ENCODE results near the gene MBNL2.

MBNL2 gene

DNA sequence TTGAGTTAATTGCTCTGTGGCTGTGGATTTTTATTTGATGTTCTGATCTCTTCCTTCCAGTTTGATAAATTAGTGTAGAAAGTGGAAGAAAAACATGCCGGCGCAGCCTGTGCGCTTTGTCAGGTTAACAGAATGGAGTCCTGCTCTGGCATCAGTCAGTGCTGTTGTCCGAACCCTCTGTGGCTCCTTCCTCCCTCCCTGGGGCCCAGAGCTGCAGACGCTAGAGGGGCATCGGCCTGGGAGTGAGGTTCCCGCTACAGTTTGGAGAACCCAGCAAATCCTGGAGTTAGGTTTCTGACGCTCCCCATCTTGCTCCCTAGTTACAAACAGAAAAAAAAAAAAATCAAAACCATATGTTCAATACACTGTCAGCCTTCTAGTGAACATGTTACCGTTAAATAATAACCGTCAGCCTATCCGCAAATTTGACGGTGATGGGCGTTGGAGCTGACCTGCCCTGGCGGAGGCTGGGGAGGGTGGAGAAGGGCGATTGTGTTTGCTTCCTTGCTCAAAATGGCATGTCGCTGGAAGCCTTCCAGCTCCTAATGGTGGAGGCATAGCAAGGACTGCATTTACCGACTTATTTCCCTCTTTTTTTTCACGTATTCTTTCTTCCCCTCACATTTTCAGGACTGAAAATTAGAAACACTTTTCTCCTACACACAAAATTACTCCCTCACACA lies 13.6 kb downstream of the MBNL2 start:
- Histone ChIP-seq H3K27me3 (replicated peaks) (no peaks in the 10 kb centered on the region), H3K36me3 (replicated peaks) (peaks cover 5% of the 10 kb centered on the region), H3K4me3 (ENCODE audit: low read depth, low read length) (no peak overlapping the region), H3K27ac (no peak overlapping the region)
- in situ Hi-C loops (cut with HindIII; ENCODE audit: low pct_ligation_motif_present, low sequenced_read_pairs): no loop called here
- no peak for DNase-seq
- no peak for TF ChIP-seq CTCF (IDR thresholded peaks at IDR 0.05; ENCODE audit: low read depth, low read length, missing control alignments)

DNA sequence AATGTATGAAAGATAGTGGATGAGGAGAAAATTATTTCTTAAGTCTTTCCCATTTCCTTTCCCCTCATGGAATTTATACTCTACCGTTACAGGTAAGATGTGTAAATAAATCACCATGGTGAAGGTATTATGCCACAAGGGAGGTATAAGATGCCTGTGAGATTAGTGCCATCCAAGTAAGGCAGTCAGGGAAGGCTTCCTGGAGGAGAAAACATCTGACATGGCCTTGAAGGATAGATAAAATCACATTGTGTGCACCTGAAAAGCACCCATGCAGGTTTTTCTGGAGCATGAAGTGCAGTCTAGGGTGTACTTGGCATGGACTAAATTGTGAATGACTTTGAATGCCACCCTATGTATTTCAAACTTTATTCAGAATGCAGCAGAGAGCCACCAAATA lies 15.3 kb downstream of the MBNL2 start:
- in situ Hi-C loops (cut with HindIII; ENCODE audit: low pct_ligation_motif_present, low sequenced_read_pairs): no loop called here
- no peaks in the 10 kb centered on the region for H3K27me3 ChIP-seq (replicated peaks)
- no peaks in the 10 kb centered on the region for H3K36me3 ChIP-seq (replicated peaks)
- no peak for DNase-seq
- TF ChIP-seq CTCF (IDR thresholded peaks at IDR 0.05; ENCODE audit: low read depth, low read length, missing control alignments): no peak
- no peak overlapping the region for H3K27ac ChIP-seq
- H3K4me3 ChIP-seq (ENCODE audit: low read depth, low read length): no peak overlapping the region

GRCh38 chr13:97238432-97238831 lies 16.3 kb downstream of the MBNL2 start:
- Histone ChIP-seq H3K36me3 (replicated peaks) (no peaks in the 10 kb centered on the region), H3K27ac (no peak overlapping the region), H3K4me3 (ENCODE audit: low read depth, low read length) (no peak overlapping the region), H3K27me3 (replicated peaks) (no peaks in the 10 kb centered on the region)
- no peak for DNase-seq
- in situ Hi-C loops (cut with HindIII; ENCODE audit: low pct_ligation_motif_present, low sequenced_read_pairs): no loop called here
- no peak for TF ChIP-seq CTCF (IDR thresholded peaks at IDR 0.05; ENCODE audit: low read depth, low read length, missing control alignments)

GRCh38 chr13:97238883-97239282 lies 16.8 kb downstream of the MBNL2 start:
- TF ChIP-seq CTCF (IDR thresholded peaks at IDR 0.05; ENCODE audit: low read depth, low read length, missing control alignments): no peak
- Histone ChIP-seq H3K27me3 (replicated peaks) (no peaks in the 10 kb centered on the region), H3K36me3 (replicated peaks) (no peaks in the 10 kb centered on the region), H3K27ac (no peak overlapping the region), H3K4me3 (ENCODE audit: low read depth, low read length) (no peak overlapping the region)
- DNase-seq: no peak
- in situ Hi-C loops (cut with HindIII; ENCODE audit: low pct_ligation_motif_present, low sequenced_read_pairs): no loop called here

DNA sequence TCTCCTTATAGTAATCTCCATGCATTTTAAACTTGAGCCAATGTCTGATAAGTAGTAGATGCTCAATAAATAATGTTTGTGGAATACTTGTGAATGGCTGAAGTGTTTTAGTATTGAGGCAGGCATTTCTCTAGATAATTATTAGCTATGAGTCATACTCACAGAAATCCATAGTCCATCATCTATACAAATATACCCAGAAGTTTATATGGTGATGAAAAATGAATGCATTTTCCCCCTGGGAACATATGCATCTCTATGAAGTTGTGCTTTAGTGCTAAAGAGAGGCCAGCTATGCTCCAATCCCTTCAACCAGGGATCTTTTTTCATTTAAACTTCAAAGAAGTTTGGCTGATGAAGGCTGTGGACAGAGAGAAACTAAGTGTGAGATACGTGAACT lies 17.2 kb downstream of the MBNL2 start:
- in situ Hi-C loops (cut with HindIII; ENCODE audit: low pct_ligation_motif_present, low sequenced_read_pairs): no loop called here
- Histone ChIP-seq H3K36me3 (replicated peaks) (no peaks in the 10 kb centered on the region), H3K27ac (no peak overlapping the region)

More for the DNA sequence above, 17.2 kb downstream of the MBNL2 start:
- no peak for TF ChIP-seq CTCF (IDR thresholded peaks at IDR 0.05; ENCODE audit: low read depth, low read length, missing control alignments)
- no peak overlapping the region for H3K4me3 ChIP-seq (ENCODE audit: low read depth, low read length)
- no peaks in the 10 kb centered on the region for H3K27me3 ChIP-seq (replicated peaks)
- DNase-seq: no peak

All from brain microvascular endothelial cell (primary cell).